NK-92 treated with Interleukin-12 subunit alpha and Interleukin-12 subunit beta, amount 100 ng/mL, for 24 hours (cell line): ENCODE data around the gene ATP6V1G2.
A peak's percentile ranks its signal among the peaks of the same experiment; 100 is the strongest.
"Not testable (repeated sequence)": the region's sequence is repeated elsewhere in the genome, so short reads cannot be mapped to it uniquely, and the experiment has no call there.

Experiments used
- DNase-seq: peaks from one replicate; lab custom pipeline; 2025; lab: John Stamatoyannopoulos, UW

Gene ATP6V1G2

DNA sequence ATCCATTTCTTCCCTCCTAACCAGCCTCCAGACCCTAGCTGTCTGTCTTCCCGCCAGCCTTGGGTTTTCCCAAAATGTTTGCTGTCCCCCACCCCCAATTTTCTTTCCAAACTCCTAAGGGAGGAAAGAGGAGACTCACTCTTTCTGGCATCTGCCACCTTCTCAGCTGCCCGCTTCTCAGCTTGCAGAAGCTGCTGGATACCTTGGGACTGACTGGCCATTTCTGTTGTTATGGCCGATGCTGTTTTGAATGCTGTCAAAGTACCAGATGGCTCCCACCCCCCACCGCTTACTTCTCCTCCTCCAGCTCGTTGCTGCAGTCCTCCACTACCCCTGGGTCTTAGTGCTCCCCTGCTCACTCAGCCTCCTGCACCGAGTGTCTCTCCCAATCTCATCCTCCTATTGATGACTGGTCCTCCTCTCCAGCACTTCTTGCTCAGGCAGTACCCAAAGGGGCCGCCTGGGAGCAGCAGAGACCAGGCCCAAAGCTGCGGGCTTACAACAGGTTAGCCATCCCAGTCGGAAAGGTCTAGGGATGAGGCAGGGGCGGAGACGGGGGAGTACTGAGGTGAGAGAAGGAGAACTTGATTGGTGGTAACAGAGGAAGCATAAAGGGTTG is at the start of gene ATP6V1G2:
TSS of gene ATP6V1G2 (minus strand) at position 270 of the 619 bp plus-strand sequence. CDS start at position 221, 49 bp downstream.
- DNase-seq: peak; percentile 86

- DNase-seq: no peak
These were observed 46.0 kb upstream of the ATP6V1G2 start for GRCh38 chr6:31592396-31592771.

DNA sequence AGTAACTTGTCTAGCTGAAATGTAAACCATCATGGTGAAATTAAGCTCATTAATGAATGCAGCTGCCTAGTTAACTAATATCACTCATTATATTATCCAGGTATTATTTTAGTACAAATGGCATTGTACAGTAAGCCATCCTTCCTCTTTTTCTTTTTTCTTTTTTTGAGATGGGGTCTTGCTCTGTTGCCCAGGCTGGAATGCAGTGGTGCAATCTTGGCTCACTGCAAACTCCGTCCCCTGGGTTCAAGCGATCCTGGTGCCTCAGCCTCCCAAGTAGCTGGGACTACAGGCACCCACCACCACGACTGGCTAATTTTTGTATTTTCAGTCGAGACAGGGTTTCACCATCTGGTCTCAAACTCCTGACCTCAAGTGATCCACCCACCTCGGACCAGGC is 44.3 kb upstream of the ATP6V1G2 start:
- not testable (repeated sequence) for DNase-seq

- no peak for DNase-seq
These were observed 42.7 kb upstream of the ATP6V1G2 start for GRCh38 chr6:31588871-31589650.

GRCh38 chr6:31587791-31588777 is 41.7 kb upstream of the ATP6V1G2 start:
- DNase-seq: no peak

GRCh38 chr6:31586599-31587281 is 40.3 kb upstream of the ATP6V1G2 start:
- DNase-seq: no peak

DNA sequence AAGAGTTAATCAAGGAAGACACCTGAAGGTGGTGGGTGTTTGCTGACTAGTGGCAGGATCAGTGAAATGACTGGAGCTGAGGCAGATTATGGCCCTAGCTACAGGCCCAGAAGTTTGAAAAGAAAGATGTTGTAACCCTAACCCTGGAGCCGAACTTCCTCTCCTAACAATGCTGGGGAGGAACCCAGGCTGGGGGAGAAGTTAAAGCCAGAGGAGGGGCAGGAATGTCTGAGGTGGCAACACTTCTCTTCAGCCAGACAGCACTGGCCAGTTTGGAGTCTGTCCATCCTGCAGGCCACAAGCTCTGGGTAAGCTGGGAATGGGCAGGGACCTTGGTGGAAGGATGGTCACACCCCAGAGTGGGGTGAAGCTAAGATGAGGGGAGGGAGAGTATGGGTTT is 39.6 kb upstream of the ATP6V1G2 start, which contains the start of gene LST1:
TSS of gene LST1 (plus strand) at position 270 of the 400 bp plus-strand sequence. CDS start 1,023 bp downstream, outside the sequence.
- DNase-seq: no peak

- DNase-seq: no peak
These were observed 39.1 kb upstream of the ATP6V1G2 start for GRCh38 chr6:31585491-31585890.

DNA sequence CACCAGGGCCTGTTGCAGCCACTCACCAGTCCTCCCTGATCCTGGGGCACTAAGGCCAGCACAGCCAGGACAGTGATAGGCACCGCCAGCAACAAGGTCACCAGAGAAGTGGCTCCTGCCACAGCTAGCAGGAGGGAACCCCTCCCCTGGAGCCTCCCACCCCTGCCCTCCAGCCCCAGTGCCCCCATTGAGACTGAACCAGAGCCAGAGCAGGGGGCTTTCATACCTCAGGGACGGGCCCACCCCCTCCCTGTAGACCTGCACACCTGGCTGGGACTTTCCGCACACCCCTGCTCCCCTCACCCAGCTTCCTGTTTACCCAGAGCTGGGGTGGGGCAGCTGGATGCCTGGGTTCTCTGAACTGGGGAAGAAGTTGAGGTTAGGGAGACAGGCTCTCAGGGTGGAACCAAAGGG is 35.8 kb upstream of the ATP6V1G2 start, which contains the start of gene LTB:
TSS of gene LTB (minus strand) at position 195 of the 414 bp plus-strand sequence. CDS start at position 188, 7 bp downstream.
- peak; percentile 70 for DNase-seq

- no peak for DNase-seq
These were observed 35.2 kb upstream of the ATP6V1G2 start for GRCh38 chr6:31581434-31582229.

- peak; percentile 78 for DNase-seq
These were observed 34.5 kb upstream of the ATP6V1G2 start for GRCh38 chr6:31580807-31581433.

DNA sequence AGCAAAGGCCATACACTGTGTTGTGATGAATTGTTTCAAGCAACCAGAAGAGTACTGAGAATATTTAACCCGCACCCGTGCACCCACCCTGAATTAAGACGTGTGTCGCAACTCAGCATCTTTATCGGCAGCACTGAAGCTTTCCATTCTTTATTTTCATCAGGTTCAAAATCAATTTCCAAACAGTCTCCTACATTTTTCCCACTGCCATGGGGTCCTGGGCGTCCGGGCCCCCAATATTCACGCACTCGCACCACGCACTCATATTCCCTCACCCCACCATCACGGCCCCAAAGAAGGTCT is 34.0 kb upstream of the ATP6V1G2 start:
- no peak for DNase-seq

GRCh38 chr6:31579546-31580437 is 33.4 kb upstream of the ATP6V1G2 start:
- no peak for DNase-seq

GRCh38 chr6:31579119-31579505 is 32.7 kb upstream of the ATP6V1G2 start:
- DNase-seq: no peak

DNA sequence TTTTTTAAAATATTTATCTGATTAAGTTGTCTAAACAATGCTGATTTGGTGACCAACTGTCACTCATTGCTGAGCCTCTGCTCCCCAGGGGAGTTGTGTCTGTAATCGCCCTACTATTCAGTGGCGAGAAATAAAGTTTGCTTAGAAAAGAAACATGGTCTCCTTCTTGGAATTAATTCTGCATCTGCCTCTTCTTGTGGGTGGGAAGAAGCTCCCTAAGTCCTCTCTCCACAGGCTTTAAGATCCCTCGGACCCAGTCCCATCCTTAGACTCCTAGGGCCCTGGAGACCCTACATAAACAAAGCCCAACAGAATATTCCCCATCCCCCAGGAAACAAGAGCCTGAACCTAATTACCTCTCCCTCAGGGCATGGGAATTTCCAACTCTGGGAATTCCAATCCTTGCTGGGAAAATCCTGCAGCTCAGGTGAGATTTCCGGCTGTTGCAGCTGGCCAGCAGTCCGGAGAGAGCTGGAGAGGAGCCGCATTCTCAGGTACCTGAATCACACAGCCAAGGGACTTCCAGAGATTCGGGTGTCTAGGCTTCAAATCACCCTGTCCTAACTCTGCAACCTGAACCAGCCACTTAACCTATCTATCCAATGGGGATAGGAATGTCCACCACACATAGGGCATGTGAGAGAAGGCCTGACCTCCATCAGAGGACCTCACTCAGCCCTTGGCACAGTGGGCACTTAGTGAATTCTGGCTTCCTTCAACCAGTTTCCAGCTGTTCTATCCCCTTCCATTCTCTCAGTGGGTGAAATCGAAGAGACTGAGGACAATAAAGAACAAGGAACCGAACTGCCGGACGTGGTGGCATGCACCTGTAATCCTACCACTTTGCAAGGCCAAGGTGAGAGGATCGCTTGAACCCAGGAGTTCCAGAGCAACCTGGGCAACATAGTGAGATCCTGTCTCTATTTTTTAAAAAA is 32.0 kb upstream of the ATP6V1G2 start:
- DNase-seq: no peak

- DNase-seq: no peak
These were observed 31.2 kb upstream of the ATP6V1G2 start for GRCh38 chr6:31577579-31577966.

DNA sequence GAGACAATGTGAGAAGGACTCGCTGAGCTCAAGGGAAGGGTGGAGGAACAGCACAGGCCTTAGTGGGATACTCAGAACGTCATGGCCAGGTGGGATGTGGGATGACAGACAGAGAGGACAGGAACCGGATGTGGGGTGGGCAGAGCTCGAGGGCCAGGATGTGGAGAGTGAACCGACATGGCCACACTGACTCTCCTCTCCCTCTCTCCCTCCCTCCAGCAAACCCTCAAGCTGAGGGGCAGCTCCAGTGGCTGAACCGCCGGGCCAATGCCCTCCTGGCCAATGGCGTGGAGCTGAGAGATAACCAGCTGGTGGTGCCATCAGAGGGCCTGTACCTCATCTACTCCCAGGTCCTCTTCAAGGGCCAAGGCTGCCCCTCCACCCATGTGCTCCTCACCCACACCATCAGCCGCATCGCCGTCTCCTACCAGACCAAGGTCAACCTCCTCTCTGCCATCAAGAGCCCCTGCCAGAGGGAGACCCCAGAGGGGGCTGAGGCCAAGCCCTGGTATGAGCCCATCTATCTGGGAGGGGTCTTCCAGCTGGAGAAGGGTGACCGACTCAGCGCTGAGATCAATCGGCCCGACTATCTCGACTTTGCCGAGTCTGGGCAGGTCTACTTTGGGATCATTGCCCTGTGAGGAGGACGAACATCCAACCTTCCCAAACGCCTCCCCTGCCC is 30.6 kb upstream of the ATP6V1G2 start:
- peak; percentile 51 for DNase-seq
